Measurements from ENCODE around the gene COL5A1. TPM values are rescaled to one million over a fixed set of nuclear protein-coding genes. Genes with fewer than 3 reads are reported as not detected.

The COL5A1 gene
- total RNA-seq, 8 experiments from 2014 or later: 1.9 to 141 (median 3.6) TPM

GRCh38 chr9:134885001-134885678 is 243.5 kb downstream of the COL5A1 start:
- ATAC-seq (replicated peaks in 6 of 8): no peak
- H3K27ac ChIP-seq: no peak overlapping the region
- H3K4me3 ChIP-seq: no peak overlapping the region
- peaks cover 0 to 5% of the 10 kb centered on the region in 2 donors for H3K4me1 ChIP-seq (replicated peaks in 1 of 2)
- in situ Hi-C loops (cut with MboI; ENCODE audit: low pct_unique_long_range_greater_than_20kb in 2 of 9, low sequenced_read_pairs in 9 of 9, unreplicated experiment in 9 of 9): no loop called here
- 67 to 100% (median 90%) methylated on average over 2 to 4 of the region's 22 CpGs; no CpG with 5 or more reads in 7 of the 10 experiments for WGBS, 10 experiments

GRCh38 chr9:134885679-134886412 is 244.2 kb downstream of the COL5A1 start:
- ATAC-seq (replicated peaks in 6 of 8): no peak
- Histone ChIP-seq H3K4me3 (no peak overlapping the region), H3K27ac (no peak overlapping the region), H3K4me1 (replicated peaks in 1 of 2) (no peaks in the 10 kb centered on the region)
- in situ Hi-C loops (cut with MboI; ENCODE audit: low pct_unique_long_range_greater_than_20kb in 2 of 9, low sequenced_read_pairs in 9 of 9, unreplicated experiment in 9 of 9): no loop called here
- 60% methylated on average over 1 of the region's 24 CpGs; no CpG with 5 or more reads in 9 of the 10 experiments for WGBS, 10 experiments

- no peak overlapping the region for H3K4me3 ChIP-seq
- in situ Hi-C loops (cut with MboI; ENCODE audit: low pct_unique_long_range_greater_than_20kb in 2 of 9, low sequenced_read_pairs in 9 of 9, unreplicated experiment in 9 of 9): no loop called here
- no peak for ATAC-seq (replicated peaks in 6 of 8)
Observed at GRCh38 chr9:134886413-134886913, 244.9 kb downstream of the COL5A1 start.

GRCh38 chr9:134887219-134887618 is 245.6 kb downstream of the COL5A1 start:
- ATAC-seq (replicated peaks in 6 of 8): no peak
- no peak overlapping the region for H3K27ac ChIP-seq
- no peaks in the 10 kb centered on the region for H3K4me1 ChIP-seq (replicated peaks in 1 of 2)
- H3K4me3 ChIP-seq: no peak overlapping the region
- in situ Hi-C loops (cut with MboI; ENCODE audit: low pct_unique_long_range_greater_than_20kb in 2 of 9, low sequenced_read_pairs in 9 of 9, unreplicated experiment in 9 of 9): no loop called here
- 20 to 90% (median 74%) methylated on average over 1 to 9 of the region's 10 CpGs; no CpG with 5 or more reads in 2 of the 10 experiments for WGBS, 10 experiments

More at GRCh38 chr9:134886413-134886913, 244.9 kb downstream of the COL5A1 start:
- Histone ChIP-seq H3K27ac (no peak overlapping the region), H3K4me1 (replicated peaks in 1 of 2) (no peaks in the 10 kb centered on the region)
- whole genome bisulfite sequencing, 10 experiments: 20 to 100% (median 92%) methylated on average over 1 to 6 of the region's 11 CpGs; no CpG with 5 or more reads in 5 of the 10 experiments

- 20 to 86% (median 70%) methylated on average over 1 to 12 of the region's 27 CpGs; no CpG with 5 or more reads in 2 of the 10 experiments for WGBS, 10 experiments
- Histone ChIP-seq H3K27ac (no peak overlapping the region), H3K4me1 (replicated peaks in 1 of 2) (no peaks in the 10 kb centered on the region), H3K4me3 (no peak overlapping the region)
- ATAC-seq (replicated peaks in 6 of 8): peak in 1 of 8 experiments; percentile 4
- in situ Hi-C loops (cut with MboI; ENCODE audit: low pct_unique_long_range_greater_than_20kb in 2 of 9, low sequenced_read_pairs in 9 of 9, unreplicated experiment in 9 of 9): no loop called here
Observed at GRCh38 chr9:134887686-134888602, 246.3 kb downstream of the COL5A1 start.

GRCh38 chr9:134888603-134889190 is 247.1 kb downstream of the COL5A1 start:
- Histone ChIP-seq H3K4me1 (replicated peaks in 1 of 2) (no peaks in the 10 kb centered on the region), H3K27ac (no peak overlapping the region), H3K4me3 (no peak overlapping the region)
- WGBS, 10 experiments: 0 to 100% (median 76%) methylated on average over 1 to 11 of the region's 14 CpGs; no CpG with 5 or more reads in 2 of the 10 experiments
- peak in 2 of 8 experiments; percentile 16 to 33 for ATAC-seq (replicated peaks in 6 of 8)
- in situ Hi-C loops (cut with MboI; ENCODE audit: low pct_unique_long_range_greater_than_20kb in 2 of 9, low sequenced_read_pairs in 9 of 9, unreplicated experiment in 9 of 9): no loop called here

GRCh38 chr9:134889386-134890154 is 248.0 kb downstream of the COL5A1 start:
- in situ Hi-C loops (cut with MboI; ENCODE audit: low pct_unique_long_range_greater_than_20kb in 2 of 9, low sequenced_read_pairs in 9 of 9, unreplicated experiment in 9 of 9): no loop called here
- 56 to 100% (median 90%) methylated on average over 1 to 10 of the region's 10 CpGs; no CpG with 5 or more reads in 2 of the 10 experiments for WGBS, 10 experiments
- Histone ChIP-seq H3K27ac (no peak overlapping the region), H3K4me3 (no peak overlapping the region), H3K4me1 (replicated peaks in 1 of 2) (no peaks in the 10 kb centered on the region)
- peak in 3 of 8 experiments; percentile 11 to 52 (median 12) for ATAC-seq (replicated peaks in 6 of 8)

- H3K4me1 ChIP-seq (replicated peaks in 1 of 2): no peaks in the 10 kb centered on the region
- in situ Hi-C loops (cut with MboI; ENCODE audit: low pct_unique_long_range_greater_than_20kb in 2 of 9, low sequenced_read_pairs in 9 of 9, unreplicated experiment in 9 of 9): no loop called here
- ATAC-seq (replicated peaks in 6 of 8): peak in 3 of 8 experiments; percentile 85 to 90 (median 88)
- no peak overlapping the region for H3K27ac ChIP-seq
- no peak overlapping the region for H3K4me3 ChIP-seq
- WGBS, 10 experiments: 17 to 83% (median 57%) methylated on average over 1 to 5 of the region's 5 CpGs; no CpG with 5 or more reads in 1 of the 10 experiments
Observed at GRCh38 chr9:134890155-134890495, 248.5 kb downstream of the COL5A1 start.

GRCh38 chr9:134891053-134891452 is 249.4 kb downstream of the COL5A1 start:
- 38 to 100% (median 87%) methylated on average over 1 to 6 of the region's 8 CpGs; no CpG with 5 or more reads in 1 of the 10 experiments for WGBS, 10 experiments
- H3K27ac ChIP-seq: no peak overlapping the region
- in situ Hi-C loops (cut with MboI; ENCODE audit: low pct_unique_long_range_greater_than_20kb in 2 of 9, low sequenced_read_pairs in 9 of 9, unreplicated experiment in 9 of 9): no loop called here
- H3K4me3 ChIP-seq: no peak overlapping the region
- H3K4me1 ChIP-seq (replicated peaks in 1 of 2): no peaks in the 10 kb centered on the region
- ATAC-seq (replicated peaks in 6 of 8): peak in 5 of 8 experiments; percentile 7 to 52 (median 42)

- H3K27ac ChIP-seq: no peak overlapping the region
- no peak for ATAC-seq (replicated peaks in 6 of 8)
- WGBS, 10 experiments: 5 to 83% (median 73%) methylated on average over 2 to 3 of the region's 5 CpGs; no CpG with 5 or more reads in 3 of the 10 experiments
- H3K4me3 ChIP-seq: no peak overlapping the region
- H3K4me1 ChIP-seq (replicated peaks in 1 of 2): no peaks in the 10 kb centered on the region
- in situ Hi-C loops (cut with MboI; ENCODE audit: low pct_unique_long_range_greater_than_20kb in 2 of 9, low sequenced_read_pairs in 9 of 9, unreplicated experiment in 9 of 9): no loop called here
Observed at GRCh38 chr9:134891713-134892112, 250.1 kb downstream of the COL5A1 start.

- H3K4me1 ChIP-seq (replicated peaks in 1 of 2): no peaks in the 10 kb centered on the region
- no peak for ATAC-seq (replicated peaks in 6 of 8)
- no peak overlapping the region for H3K4me3 ChIP-seq
- H3K27ac ChIP-seq: no peak overlapping the region
- in situ Hi-C loops (cut with MboI; ENCODE audit: low pct_unique_long_range_greater_than_20kb in 2 of 9, low sequenced_read_pairs in 9 of 9, unreplicated experiment in 9 of 9): no loop called here
- 0 to 80% (median 35%) methylated on average over 1 to 2 of the region's 6 CpGs; no CpG with 5 or more reads in 6 of the 10 experiments for WGBS, 10 experiments
Observed at GRCh38 chr9:134892221-134892620, 250.6 kb downstream of the COL5A1 start.

Measured in motor neuron (in vitro differentiated cells).